ENCODE results near the gene PHAF1. TPM values are rescaled to one million over a fixed set of nuclear protein-coding genes. Genes with fewer than 3 reads are reported as not detected.
A peak's percentile ranks its signal among the peaks of the same experiment; 100 is the strongest.

PHAF1 gene
- total and polyA plus RNA-seq, 2 of the 8 experiments (the other 6 are each of a cell fraction or from before 2014, with no cell fraction given): 18.6 to 26.4 TPM

DNA sequence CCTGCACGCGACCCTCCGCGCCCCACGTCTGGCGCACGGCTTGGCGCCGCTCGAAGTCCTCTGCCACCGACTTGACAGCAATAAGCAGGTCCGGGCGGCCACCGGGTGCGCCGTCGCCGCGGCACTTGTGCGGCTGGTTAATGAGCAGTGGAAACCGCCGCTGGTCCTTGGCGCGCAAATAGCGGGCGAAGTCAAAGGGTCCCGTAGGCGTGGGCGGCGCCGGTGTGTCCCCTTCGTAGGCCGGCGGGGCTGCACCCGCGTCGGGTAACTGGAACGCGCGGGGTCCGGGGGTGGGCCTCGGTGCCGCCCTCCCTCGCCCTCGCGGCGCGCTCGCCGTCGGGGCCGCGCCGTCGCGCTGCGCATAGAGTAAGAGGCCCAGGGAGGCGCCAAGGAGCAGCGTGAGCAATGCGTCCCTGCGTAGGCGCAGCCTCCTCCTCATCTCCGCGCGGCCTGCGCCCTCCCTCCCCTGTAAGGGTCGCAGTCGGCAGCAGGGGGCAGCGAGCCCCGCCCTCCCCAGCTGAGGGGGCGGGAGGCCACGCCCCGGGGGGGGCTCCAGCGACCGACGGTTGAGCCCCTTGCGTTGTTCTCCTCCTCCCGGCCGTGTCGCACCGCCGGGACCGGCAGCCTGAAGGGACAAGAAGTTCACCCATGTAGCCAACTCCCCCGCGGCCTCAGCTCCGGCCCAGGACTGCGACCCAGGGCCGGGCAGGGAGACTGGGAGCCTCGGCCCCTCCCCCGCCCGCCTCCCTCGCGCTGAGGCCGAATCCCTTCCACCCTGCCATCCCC, 40.5 kb downstream of the PHAF1 start (continued):
- TF ChIP-seq, protein P1, sequence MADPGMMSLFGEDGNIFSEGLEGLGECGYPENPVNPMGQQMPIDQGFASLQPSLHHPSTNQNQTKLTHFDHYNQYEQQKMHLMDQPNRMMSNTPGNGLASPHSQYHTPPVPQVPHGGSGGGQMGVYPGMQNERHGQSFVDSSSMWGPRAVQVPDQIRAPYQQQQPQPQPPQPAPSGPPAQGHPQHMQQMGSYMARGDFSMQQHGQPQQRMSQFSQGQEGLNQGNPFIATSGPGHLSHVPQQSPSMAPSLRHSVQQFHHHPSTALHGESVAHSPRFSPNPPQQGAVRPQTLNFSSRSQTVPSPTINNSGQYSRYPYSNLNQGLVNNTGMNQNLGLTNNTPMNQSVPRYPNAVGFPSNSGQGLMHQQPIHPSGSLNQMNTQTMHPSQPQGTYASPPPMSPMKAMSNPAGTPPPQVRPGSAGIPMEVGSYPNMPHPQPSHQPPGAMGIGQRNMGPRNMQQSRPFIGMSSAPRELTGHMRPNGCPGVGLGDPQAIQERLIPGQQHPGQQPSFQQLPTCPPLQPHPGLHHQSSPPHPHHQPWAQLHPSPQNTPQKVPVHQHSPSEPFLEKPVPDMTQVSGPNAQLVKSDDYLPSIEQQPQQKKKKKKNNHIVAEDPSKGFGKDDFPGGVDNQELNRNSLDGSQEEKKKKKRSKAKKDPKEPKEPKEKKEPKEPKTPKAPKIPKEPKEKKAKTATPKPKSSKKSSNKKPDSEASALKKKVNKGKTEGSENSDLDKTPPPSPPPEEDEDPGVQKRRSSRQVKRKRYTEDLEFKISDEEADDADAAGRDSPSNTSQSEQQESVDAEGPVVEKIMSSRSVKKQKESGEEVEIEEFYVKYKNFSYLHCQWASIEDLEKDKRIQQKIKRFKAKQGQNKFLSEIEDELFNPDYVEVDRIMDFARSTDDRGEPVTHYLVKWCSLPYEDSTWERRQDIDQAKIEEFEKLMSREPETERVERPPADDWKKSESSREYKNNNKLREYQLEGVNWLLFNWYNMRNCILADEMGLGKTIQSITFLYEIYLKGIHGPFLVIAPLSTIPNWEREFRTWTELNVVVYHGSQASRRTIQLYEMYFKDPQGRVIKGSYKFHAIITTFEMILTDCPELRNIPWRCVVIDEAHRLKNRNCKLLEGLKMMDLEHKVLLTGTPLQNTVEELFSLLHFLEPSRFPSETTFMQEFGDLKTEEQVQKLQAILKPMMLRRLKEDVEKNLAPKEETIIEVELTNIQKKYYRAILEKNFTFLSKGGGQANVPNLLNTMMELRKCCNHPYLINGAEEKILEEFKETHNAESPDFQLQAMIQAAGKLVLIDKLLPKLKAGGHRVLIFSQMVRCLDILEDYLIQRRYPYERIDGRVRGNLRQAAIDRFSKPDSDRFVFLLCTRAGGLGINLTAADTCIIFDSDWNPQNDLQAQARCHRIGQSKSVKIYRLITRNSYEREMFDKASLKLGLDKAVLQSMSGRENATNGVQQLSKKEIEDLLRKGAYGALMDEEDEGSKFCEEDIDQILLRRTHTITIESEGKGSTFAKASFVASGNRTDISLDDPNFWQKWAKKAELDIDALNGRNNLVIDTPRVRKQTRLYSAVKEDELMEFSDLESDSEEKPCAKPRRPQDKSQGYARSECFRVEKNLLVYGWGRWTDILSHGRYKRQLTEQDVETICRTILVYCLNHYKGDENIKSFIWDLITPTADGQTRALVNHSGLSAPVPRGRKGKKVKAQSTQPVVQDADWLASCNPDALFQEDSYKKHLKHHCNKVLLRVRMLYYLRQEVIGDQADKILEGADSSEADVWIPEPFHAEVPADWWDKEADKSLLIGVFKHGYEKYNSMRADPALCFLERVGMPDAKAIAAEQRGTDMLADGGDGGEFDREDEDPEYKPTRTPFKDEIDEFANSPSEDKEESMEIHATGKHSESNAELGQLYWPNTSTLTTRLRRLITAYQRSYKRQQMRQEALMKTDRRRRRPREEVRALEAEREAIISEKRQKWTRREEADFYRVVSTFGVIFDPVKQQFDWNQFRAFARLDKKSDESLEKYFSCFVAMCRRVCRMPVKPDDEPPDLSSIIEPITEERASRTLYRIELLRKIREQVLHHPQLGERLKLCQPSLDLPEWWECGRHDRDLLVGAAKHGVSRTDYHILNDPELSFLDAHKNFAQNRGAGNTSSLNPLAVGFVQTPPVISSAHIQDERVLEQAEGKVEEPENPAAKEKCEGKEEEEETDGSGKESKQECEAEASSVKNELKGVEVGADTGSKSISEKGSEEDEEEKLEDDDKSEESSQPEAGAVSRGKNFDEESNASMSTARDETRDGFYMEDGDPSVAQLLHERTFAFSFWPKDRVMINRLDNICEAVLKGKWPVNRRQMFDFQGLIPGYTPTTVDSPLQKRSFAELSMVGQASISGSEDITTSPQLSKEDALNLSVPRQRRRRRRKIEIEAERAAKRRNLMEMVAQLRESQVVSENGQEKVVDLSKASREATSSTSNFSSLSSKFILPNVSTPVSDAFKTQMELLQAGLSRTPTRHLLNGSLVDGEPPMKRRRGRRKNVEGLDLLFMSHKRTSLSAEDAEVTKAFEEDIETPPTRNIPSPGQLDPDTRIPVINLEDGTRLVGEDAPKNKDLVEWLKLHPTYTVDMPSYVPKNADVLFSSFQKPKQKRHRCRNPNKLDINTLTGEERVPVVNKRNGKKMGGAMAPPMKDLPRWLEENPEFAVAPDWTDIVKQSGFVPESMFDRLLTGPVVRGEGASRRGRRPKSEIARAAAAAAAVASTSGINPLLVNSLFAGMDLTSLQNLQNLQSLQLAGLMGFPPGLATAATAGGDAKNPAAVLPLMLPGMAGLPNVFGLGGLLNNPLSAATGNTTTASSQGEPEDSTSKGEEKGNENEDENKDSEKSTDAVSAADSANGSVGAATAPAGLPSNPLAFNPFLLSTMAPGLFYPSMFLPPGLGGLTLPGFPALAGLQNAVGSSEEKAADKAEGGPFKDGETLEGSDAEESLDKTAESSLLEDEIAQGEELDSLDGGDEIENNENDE (IDR thresholded peaks at IDR 0.05; ENCODE audit: insufficient replicate concordance, low read length): no peak
- TF ChIP-seq BACH1 (IDR thresholded peaks at IDR 0.05; ENCODE audit: low read length): 0 out of 2 replicates have a peak, but pooled peaks have one; percentile 74
- peak; percentile 86 for TF ChIP-seq CREB1 (IDR thresholded peaks at IDR 0.05)
- peak; percentile 86 for TF ChIP-seq ASH2L (IDR thresholded peaks at IDR 0.05; ENCODE audit: low read length)
- TF ChIP-seq RAD21 (IDR thresholded peaks at IDR 0.05 in 1 of 2, conservative IDR thresholded peaks at IDR 0.05 in 1 of 2; ENCODE audit: low read depth in 2 of 2, low read length in 2 of 2): peak in 1 of 2 experiments; percentile 1; a peak in 2 of 4 replicates
- no peak for TF ChIP-seq KDM5A (IDR thresholded peaks at IDR 0.05; ENCODE audit: low read length)
- no peak for TF ChIP-seq CBX8 (IDR thresholded peaks at IDR 0.05; ENCODE audit: borderline replicate concordance, low read depth, low read length)
- no peak for TF ChIP-seq HDAC6 (IDR thresholded peaks at IDR 0.05; ENCODE audit: low read depth, low read length)
- TF ChIP-seq KDM4A (IDR thresholded peaks at IDR 0.05; ENCODE audit: low read depth, low read length, severe bottlenecking): peak; percentile 49
- TF ChIP-seq SAP30 (IDR thresholded peaks at IDR 0.05; ENCODE audit: insufficient read depth, insufficient replicate concordance, low read length): no peak

Data from H1 (cell line).